ENCODE measurements around the gene ABCA4. TPM values are rescaled to one million over a fixed set of nuclear protein-coding genes. Genes with fewer than 3 reads are reported as not detected.

Gene ABCA4
- total RNA-seq, 1 donor from 2014 or later, result 1.2 TPM

DNA sequence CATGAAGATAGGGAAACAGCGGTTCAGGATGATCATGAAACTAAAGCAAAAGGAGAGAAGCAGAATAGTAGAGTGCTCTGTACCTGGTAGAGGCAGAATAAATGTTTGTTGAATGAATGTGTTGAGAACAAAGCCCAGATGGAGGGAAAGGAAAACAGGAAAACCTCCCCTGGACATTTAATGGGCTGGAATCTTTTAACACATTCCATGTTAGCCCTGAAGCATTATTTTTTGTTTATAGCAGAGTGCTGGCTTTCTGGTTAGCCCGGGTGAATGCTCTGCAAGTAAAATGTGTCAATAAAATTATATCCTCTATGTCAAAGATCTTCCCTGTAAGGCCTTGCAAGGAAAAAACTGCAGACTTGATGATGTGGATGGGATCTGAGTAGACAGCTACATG, 60.2 kb downstream of the ABCA4 start:
- Histone ChIP-seq H3F3A (ENCODE audit: low read depth) (no peaks in the 10 kb centered on the region), H3K36me3 (no peaks in the 10 kb centered on the region), H3K27ac (no peak overlapping the region), H3K27me3 (peaks cover 30% of the 10 kb centered on the region), H3K9ac (no peak overlapping the region), H3K9me3 (ENCODE audit: low read depth) (no peaks in the 10 kb centered on the region), H3K4me1 (no peaks in the 10 kb centered on the region), H3K4me2 (no peak overlapping the region), H2AFZ (replicated peaks) (no peak overlapping the region), H4K20me1 (ENCODE audit: low read depth) (no peaks in the 10 kb centered on the region), H3K79me2 (ENCODE audit: low read depth) (no peaks in the 10 kb centered on the region), H3K4me3 (no peak overlapping the region)
- Mint-ChIP-seq H3K36me3 (peaks cover 2% of the 10 kb centered on the region), H3K4me3 (no peak overlapping the region), H3K27me3 (ENCODE audit: insufficient read depth, low read depth) (peaks cover 5% of the 10 kb centered on the region), H3K27ac (no peak overlapping the region), H3K4me1 (peaks cover 19% of the 10 kb centered on the region), H3K9me3 (peaks cover 4% of the 10 kb centered on the region)
- no peak for DNase-seq (ENCODE audit: low spot score)
- TF ChIP-seq EZH2 (IDR thresholded peaks at IDR 0.05) (no peak), EZH2phosphoT487 (IDR thresholded peaks at IDR 0.05) (no peak)
- TF ChIP-seq, protein P1, sequence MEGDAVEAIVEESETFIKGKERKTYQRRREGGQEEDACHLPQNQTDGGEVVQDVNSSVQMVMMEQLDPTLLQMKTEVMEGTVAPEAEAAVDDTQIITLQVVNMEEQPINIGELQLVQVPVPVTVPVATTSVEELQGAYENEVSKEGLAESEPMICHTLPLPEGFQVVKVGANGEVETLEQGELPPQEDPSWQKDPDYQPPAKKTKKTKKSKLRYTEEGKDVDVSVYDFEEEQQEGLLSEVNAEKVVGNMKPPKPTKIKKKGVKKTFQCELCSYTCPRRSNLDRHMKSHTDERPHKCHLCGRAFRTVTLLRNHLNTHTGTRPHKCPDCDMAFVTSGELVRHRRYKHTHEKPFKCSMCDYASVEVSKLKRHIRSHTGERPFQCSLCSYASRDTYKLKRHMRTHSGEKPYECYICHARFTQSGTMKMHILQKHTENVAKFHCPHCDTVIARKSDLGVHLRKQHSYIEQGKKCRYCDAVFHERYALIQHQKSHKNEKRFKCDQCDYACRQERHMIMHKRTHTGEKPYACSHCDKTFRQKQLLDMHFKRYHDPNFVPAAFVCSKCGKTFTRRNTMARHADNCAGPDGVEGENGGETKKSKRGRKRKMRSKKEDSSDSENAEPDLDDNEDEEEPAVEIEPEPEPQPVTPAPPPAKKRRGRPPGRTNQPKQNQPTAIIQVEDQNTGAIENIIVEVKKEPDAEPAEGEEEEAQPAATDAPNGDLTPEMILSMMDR (IDR thresholded peaks at IDR 0.05), result no peak

DNA sequence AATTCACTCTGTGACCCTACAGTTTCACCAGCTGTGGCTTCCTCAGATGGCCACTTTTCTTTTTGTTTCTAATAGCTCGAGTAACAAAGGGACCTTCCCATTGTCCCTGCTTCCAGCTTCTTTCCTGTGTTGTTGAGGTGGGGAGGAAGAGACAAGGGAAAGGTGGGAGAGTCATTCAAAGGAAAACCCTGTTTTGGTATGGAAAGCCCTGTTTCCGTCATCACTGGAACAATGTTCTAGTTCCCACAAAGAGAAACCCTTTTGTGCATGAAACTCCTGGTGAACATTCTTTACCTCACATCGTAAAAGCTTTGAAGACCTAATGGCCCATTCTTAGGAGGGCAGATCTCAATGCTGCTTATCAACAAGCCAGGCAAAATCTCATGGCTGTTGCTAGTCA, 62.2 kb downstream of the ABCA4 start:
- no peak overlapping the region for H2AFZ ChIP-seq (replicated peaks)
- no peak overlapping the region for H3K4me2 ChIP-seq
- H3K27me3 ChIP-seq, result peaks cover 11% of the 10 kb centered on the region
- H3K79me2 ChIP-seq (ENCODE audit: low read depth), result no peaks in the 10 kb centered on the region
- H3K27ac ChIP-seq, result no peak overlapping the region
- Mint-ChIP-seq H3K27ac (no peak overlapping the region), H3K36me3 (no peaks in the 10 kb centered on the region), H3K4me3 (no peak overlapping the region), H3K9me3 (no peaks in the 10 kb centered on the region), H3K27me3 (ENCODE audit: insufficient read depth, low read depth) (no peaks in the 10 kb centered on the region), H3K4me1 (peaks cover 15% of the 10 kb centered on the region)
- no peak overlapping the region for H3K4me3 ChIP-seq
- no peaks in the 10 kb centered on the region for H4K20me1 ChIP-seq (ENCODE audit: low read depth)
- H3K9me3 ChIP-seq (ENCODE audit: low read depth), result no peaks in the 10 kb centered on the region
- H3K36me3 ChIP-seq, result no peaks in the 10 kb centered on the region
- no peak for DNase-seq (ENCODE audit: low spot score)
- H3F3A ChIP-seq (ENCODE audit: low read depth), result no peaks in the 10 kb centered on the region
- H3K4me1 ChIP-seq, result no peaks in the 10 kb centered on the region
- TF ChIP-seq, protein P1 (IDR thresholded peaks at IDR 0.05), result no peak
- TF ChIP-seq EZH2phosphoT487 (IDR thresholded peaks at IDR 0.05) (no peak), EZH2 (IDR thresholded peaks at IDR 0.05) (no peak)
- H3K9ac ChIP-seq, result no peak overlapping the region

DNA sequence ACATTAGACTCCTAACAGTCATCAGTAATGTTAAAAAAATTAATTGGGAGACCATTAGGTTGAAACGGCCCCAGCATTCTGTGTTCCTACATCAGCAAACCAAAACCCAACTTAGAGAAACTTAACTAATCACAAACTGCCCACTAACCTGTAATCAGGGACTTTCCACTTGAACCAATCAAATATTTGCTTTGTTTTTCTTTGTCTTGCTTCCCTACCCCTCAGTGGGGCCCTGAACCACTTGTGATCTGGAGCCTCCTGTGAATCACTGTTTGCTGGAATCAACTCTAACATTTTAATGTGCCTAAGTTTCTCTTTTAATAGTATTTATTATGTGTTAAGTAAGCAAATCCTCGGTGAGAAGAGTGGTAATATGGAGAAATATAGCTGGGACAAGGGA, 64.0 kb downstream of the ABCA4 start:
- Mint-ChIP-seq H3K36me3 (no peaks in the 10 kb centered on the region), H3K27ac (no peak overlapping the region), H3K9me3 (no peaks in the 10 kb centered on the region), H3K4me3 (no peak overlapping the region), H3K27me3 (ENCODE audit: insufficient read depth, low read depth) (no peaks in the 10 kb centered on the region), H3K4me1 (peaks cover 5% of the 10 kb centered on the region)
- no peaks in the 10 kb centered on the region for H3F3A ChIP-seq (ENCODE audit: low read depth)
- no peaks in the 10 kb centered on the region for H3K9me3 ChIP-seq (ENCODE audit: low read depth)
- no peak for DNase-seq (ENCODE audit: low spot score)
- H3K79me2 ChIP-seq (ENCODE audit: low read depth), result no peaks in the 10 kb centered on the region
- no peak overlapping the region for H3K4me2 ChIP-seq
- TF ChIP-seq EZH2 (IDR thresholded peaks at IDR 0.05), result no peak
- TF ChIP-seq EZH2phosphoT487 (IDR thresholded peaks at IDR 0.05), result no peak
- TF ChIP-seq, protein P1 (IDR thresholded peaks at IDR 0.05), result no peak
- H2AFZ ChIP-seq (replicated peaks), result no peak overlapping the region
- H3K4me1 ChIP-seq, result no peaks in the 10 kb centered on the region
- H3K4me3 ChIP-seq, result no peak overlapping the region
- H3K9ac ChIP-seq, result no peak overlapping the region
- H3K27me3 ChIP-seq, result no peaks in the 10 kb centered on the region
- no peak overlapping the region for H3K27ac ChIP-seq
- H4K20me1 ChIP-seq (ENCODE audit: low read depth), result no peaks in the 10 kb centered on the region
- H3K36me3 ChIP-seq, result no peaks in the 10 kb centered on the region

Measured in neural progenitor cell (in vitro differentiated cells).